T-helper 2 cell treated with Interferon-gamma antibody and Interleukin-4, amounts not matched to agents 5 μg/mL and 100 μg/mL, for 36 hours (primary cell): ENCODE results near the gene TFR2.

ENCODE experiments used
- DNase-seq: peaks from one replicate; pipeline ENCODE4 v3.0.0; 2021; ENCODE audit warnings: low spot score
- H3K27ac Mint-ChIP-seq: one replicate; pipeline ENCODE4 v1.8.0; 2021; ENCODE audit warnings: mild to moderate bottlenecking, mixed read lengths
- H3K27me3 Mint-ChIP-seq: one replicate; pipeline ENCODE4 v1.8.0; 2021; ENCODE audit warnings: low read depth, mixed read lengths
- H3K36me3 Mint-ChIP-seq: one replicate; pipeline ENCODE4 v1.8.0; 2021; ENCODE audit warnings: low read depth, mixed read lengths
- H3K4me1 Mint-ChIP-seq: one replicate; pipeline ENCODE4 v1.8.0; 2021; ENCODE audit warnings: low read depth, mixed read lengths
- H3K4me3 Mint-ChIP-seq: one replicate; pipeline ENCODE4 v1.8.0; 2022; ENCODE audit warnings: mild to moderate bottlenecking, moderate library complexity, mixed read lengths
- H3K9me3 Mint-ChIP-seq: one replicate; pipeline ENCODE4 v1.8.0; 2021; ENCODE audit warnings: mixed read lengths

Gene TFR2

GRCh38 chr7:100649826-100650565 is 8.6 kb upstream of the TFR2 start:
- Mint-ChIP-seq H3K27ac (no peak overlapping the region), H3K27me3 (peaks cover 16% of the 10 kb centered on the region), H3K4me1 (no peaks in the 10 kb centered on the region), H3K36me3 (no peaks in the 10 kb centered on the region), H3K9me3 (no peaks in the 10 kb centered on the region), H3K4me3 (no peak overlapping the region)
- no peak for DNase-seq

GRCh38 chr7:100642534-100642907 is 1.2 kb upstream of the TFR2 start:
- no peak overlapping the region for H3K27ac Mint-ChIP-seq
- no peaks in the 10 kb centered on the region for H3K36me3 Mint-ChIP-seq
- no peak overlapping the region for H3K4me3 Mint-ChIP-seq
- no peak for DNase-seq
- H3K9me3 Mint-ChIP-seq: no peaks in the 10 kb centered on the region
- no peaks in the 10 kb centered on the region for H3K4me1 Mint-ChIP-seq
- peaks cover 8% of the 10 kb centered on the region for H3K27me3 Mint-ChIP-seq

- no peaks in the 10 kb centered on the region for H3K4me1 Mint-ChIP-seq
- no peaks in the 10 kb centered on the region for H3K36me3 Mint-ChIP-seq
- no peak overlapping the region for H3K4me3 Mint-ChIP-seq
- no peaks in the 10 kb centered on the region for H3K9me3 Mint-ChIP-seq
- no peak overlapping the region for H3K27ac Mint-ChIP-seq
- H3K27me3 Mint-ChIP-seq: peaks cover 8% of the 10 kb centered on the region
- DNase-seq: no peak
Observed at GRCh38 chr7:100641860-100642533, 645 bp upstream of the TFR2 start.

GRCh38 chr7:100640517-100641440 is 573 bp downstream of the TFR2 start:
- no peaks in the 10 kb centered on the region for H3K4me1 Mint-ChIP-seq
- H3K4me3 Mint-ChIP-seq: no peak overlapping the region
- H3K27ac Mint-ChIP-seq: no peak overlapping the region
- H3K27me3 Mint-ChIP-seq: peaks cover 5% of the 10 kb centered on the region
- no peaks in the 10 kb centered on the region for H3K36me3 Mint-ChIP-seq
- H3K9me3 Mint-ChIP-seq: no peaks in the 10 kb centered on the region
- DNase-seq: no peak

GRCh38 chr7:100639995-100640516 is 1.3 kb downstream of the TFR2 start:
- Mint-ChIP-seq H3K36me3 (no peaks in the 10 kb centered on the region), H3K27ac (no peak overlapping the region), H3K4me3 (no peak overlapping the region), H3K4me1 (no peaks in the 10 kb centered on the region), H3K9me3 (no peaks in the 10 kb centered on the region), H3K27me3 (peaks cover under 1% of the 10 kb centered on the region)
- DNase-seq: no peak

- H3K4me1 Mint-ChIP-seq: peaks cover 27% of the 10 kb centered on the region
- peaks cover 11% of the 10 kb centered on the region for H3K36me3 Mint-ChIP-seq
- DNase-seq: peak; percentile 63
Observed at GRCh38 chr7:100632951-100633717, 8.2 kb downstream of the TFR2 start.

GRCh38 chr7:100630066-100630465 is 11.3 kb downstream of the TFR2 start:
- Mint-ChIP-seq H3K36me3 (peaks cover 15% of the 10 kb centered on the region), H3K4me1 (peaks cover 38% of the 10 kb centered on the region), H3K27ac (peak overlapping the region; percentile 56), H3K9me3 (no peaks in the 10 kb centered on the region), H3K27me3 (peaks cover 3% of the 10 kb centered on the region), H3K4me3 (peak overlapping the region; percentile 17)
- no peak for DNase-seq

More at GRCh38 chr7:100632951-100633717, 8.2 kb downstream of the TFR2 start:
- Mint-ChIP-seq H3K27me3 (peaks cover 3% of the 10 kb centered on the region), H3K27ac (peak overlapping the region; percentile 86), H3K4me3 (peak overlapping the region; percentile 87), H3K9me3 (no peaks in the 10 kb centered on the region)

GRCh38 chr7:100629117-100629716 is 12.1 kb downstream of the TFR2 start:
- H3K4me3 Mint-ChIP-seq: peak overlapping the region; percentile 34
- DNase-seq: no peak
- H3K9me3 Mint-ChIP-seq: no peaks in the 10 kb centered on the region
- peaks cover 16% of the 10 kb centered on the region for H3K36me3 Mint-ChIP-seq
- no peaks in the 10 kb centered on the region for H3K27me3 Mint-ChIP-seq
- peaks cover 40% of the 10 kb centered on the region for H3K4me1 Mint-ChIP-seq
- peak overlapping the region; percentile 55 for H3K27ac Mint-ChIP-seq

DNA sequence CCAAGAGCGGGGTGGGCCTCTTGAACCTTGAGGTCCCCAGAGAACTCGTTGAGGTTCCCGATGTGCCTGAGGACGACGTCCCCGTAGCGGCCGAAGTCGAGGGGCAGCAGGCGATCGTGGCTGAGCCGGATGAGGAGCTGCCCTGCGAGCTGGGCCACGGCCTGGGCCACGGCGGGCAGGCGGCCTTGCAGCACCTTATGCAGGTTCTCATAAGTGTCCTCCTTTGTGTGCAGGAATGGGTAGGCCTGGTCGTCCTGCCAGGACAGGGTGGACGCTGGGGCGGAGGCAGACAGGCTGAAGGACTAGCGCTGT is 14.2 kb downstream of the TFR2 start:
- Mint-ChIP-seq H3K9me3 (no peaks in the 10 kb centered on the region), H3K36me3 (peaks cover 24% of the 10 kb centered on the region), H3K27ac (peak overlapping the region; percentile 84), H3K27me3 (no peaks in the 10 kb centered on the region), H3K4me3 (peak overlapping the region; percentile 82), H3K4me1 (peaks cover 36% of the 10 kb centered on the region)
- no peak for DNase-seq

GRCh38 chr7:100626530-100627237 is 14.7 kb downstream of the TFR2 start:
- Mint-ChIP-seq H3K9me3 (no peaks in the 10 kb centered on the region), H3K4me1 (peaks cover 36% of the 10 kb centered on the region), H3K36me3 (peaks cover 25% of the 10 kb centered on the region), H3K4me3 (peak overlapping the region; percentile 82), H3K27ac (peak overlapping the region; percentile 84), H3K27me3 (no peaks in the 10 kb centered on the region)
- DNase-seq: peak; percentile 78

- Mint-ChIP-seq H3K27ac (peak overlapping the region; percentile 84), H3K27me3 (no peaks in the 10 kb centered on the region), H3K4me1 (peaks cover 38% of the 10 kb centered on the region), H3K36me3 (peaks cover 28% of the 10 kb centered on the region), H3K4me3 (peak overlapping the region; percentile 82), H3K9me3 (no peaks in the 10 kb centered on the region)
- DNase-seq: no peak
Observed at GRCh38 chr7:100626055-100626454, 15.3 kb downstream of the TFR2 start.

DNA sequence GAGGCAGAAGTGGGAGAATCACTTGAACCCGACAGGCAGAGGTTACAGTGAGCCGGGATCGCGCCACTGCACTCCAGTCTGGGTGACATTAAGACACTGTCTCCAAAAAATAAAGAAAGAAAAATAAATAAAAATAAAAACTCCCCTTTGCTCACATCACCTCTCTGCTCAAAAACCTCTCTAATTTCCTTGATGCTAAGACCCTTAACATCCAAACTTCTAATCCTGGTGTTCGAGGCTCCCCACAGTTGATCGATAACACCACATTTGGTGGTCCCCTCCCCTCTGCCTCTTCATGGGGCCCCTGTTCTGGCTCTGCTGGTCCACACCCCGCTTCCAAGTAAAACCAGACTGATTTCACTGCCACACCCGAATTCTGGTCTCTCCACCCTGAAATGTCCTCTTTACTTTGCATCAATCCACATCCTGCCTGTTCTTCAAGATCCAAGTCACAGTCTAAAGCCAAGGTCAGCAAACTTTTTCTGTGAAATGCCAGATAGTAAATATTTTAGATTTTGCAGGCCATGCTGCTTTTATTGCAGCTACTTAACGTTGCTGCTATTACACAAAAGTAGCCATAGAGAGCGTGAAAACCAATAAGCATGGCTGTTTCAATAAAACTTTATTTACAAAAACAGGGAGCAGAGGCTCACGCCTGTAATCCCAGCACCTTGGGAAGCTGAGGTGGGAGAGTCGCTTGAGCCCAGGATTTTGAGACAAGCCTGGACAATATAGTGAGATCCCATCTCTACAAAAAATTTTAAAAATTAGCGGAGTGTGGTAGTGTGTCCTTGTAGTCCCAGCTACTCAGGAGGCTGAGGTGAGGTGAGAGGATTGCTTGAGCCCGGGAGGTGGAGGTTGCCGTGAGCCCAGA is 17.2 kb downstream of the TFR2 start:
- Mint-ChIP-seq H3K9me3 (no peaks in the 10 kb centered on the region), H3K4me1 (peaks cover 32% of the 10 kb centered on the region), H3K27ac (peak overlapping the region; percentile 93), H3K27me3 (no peaks in the 10 kb centered on the region), H3K36me3 (peaks cover 27% of the 10 kb centered on the region), H3K4me3 (peak overlapping the region; percentile 55)
- no peak for DNase-seq
